NT2/D1 (cell line): Measurements from ENCODE around the gene SYNJ1.

Source experiments
- YY1 ChIP-seq: IDR thresholded peaks from 2 replicates; pipeline ENCODE4 v1.6.1; 2011; ENCODE audit not compliant: insufficient read length, insufficient read depth
- ZNF274 ChIP-seq: IDR thresholded peaks from 2 replicates; pipeline ENCODE4 v1.6.1; 2011; ENCODE audit warnings: mild to moderate bottlenecking, low read depth, low read length

DNA sequence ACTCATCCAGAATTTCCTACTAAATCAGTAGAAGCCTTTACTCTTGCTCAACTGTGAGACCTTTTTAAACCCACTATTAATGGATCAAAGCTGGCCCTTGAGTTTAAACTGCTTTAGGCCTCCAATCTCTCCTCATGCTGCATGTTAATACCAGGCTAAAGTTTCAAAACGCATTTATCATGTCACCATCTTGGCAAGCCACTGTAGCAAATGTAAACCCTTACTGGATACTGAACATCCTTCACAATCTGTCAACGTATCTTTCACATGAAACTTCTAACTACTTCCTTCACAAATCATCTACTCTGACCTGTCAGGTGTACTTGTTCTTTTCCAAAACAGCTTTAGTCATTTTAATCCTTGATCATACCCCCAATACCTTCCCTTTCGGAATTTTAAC, 40.7 kb upstream of the SYNJ1 start:
- TF ChIP-seq YY1 (no peak), ZNF274 (no peak)
